ENCODE results near the gene TSEN15. TPM values are rescaled to one million over a fixed set of nuclear protein-coding genes. Genes with fewer than 3 reads are reported as not detected.

The TSEN15 gene
- total RNA-seq, 4 donors from 2014 or later = 14.8 to 24.7 (median 21.3) TPM

DNA sequence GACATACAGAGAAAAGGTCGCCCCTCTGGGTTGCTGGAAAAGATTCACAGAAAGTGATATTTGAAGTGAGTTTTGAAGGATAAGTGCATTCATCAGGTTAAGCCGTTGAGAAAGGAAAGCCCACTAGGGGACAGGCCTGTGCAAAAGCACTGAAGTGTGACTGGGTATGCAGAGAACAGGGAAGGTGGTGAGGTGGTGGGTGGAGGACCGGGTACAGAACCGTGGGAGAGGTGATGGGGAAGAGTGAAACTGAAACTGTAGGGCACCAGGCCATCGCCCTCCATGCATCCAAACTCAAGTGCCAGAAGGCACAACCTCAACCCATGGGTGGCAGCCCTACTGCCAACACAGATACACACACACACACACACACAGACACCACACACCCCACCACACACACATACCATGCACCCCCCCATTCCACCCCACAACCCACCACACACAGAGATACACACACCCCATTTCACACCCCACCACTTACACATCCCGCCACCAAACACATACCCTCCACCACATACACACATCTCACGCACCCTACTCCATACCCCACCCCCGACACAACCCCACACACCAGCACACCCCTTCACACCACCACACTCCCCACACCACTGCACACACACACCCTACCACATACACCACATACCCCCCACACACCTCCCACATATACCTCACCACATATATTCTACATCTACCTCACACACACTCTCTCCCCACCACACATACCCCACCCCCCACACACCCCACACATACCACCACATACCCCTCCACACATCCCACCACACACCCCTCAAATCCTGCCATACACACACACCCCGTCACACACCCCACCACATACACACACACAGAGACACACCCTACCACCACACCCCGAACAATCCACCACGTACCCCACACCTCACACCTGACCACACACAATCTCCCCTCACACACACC is 59.0 kb downstream of the TSEN15 start:
- Histone ChIP-seq H3K4me3 (no peak overlapping the region), H3K27me3 (no peaks in the 10 kb centered on the region), H3K4me1 (no peaks in the 10 kb centered on the region), H3K36me3 (no peaks in the 10 kb centered on the region), H3K27ac (no peak overlapping the region), H3K9me3 (no peaks in the 10 kb centered on the region)
- DNase-seq (ENCODE audit: low spot score in 2 of 2) = no peak
- TF ChIP-seq EP300 (IDR thresholded peaks at IDR 0.05) (no peak), POLR2AphosphoS5 (IDR thresholded peaks at IDR 0.05) (no peak), POLR2A (IDR thresholded peaks at IDR 0.05) (no peak)
- TF ChIP-seq, protein P1, sequence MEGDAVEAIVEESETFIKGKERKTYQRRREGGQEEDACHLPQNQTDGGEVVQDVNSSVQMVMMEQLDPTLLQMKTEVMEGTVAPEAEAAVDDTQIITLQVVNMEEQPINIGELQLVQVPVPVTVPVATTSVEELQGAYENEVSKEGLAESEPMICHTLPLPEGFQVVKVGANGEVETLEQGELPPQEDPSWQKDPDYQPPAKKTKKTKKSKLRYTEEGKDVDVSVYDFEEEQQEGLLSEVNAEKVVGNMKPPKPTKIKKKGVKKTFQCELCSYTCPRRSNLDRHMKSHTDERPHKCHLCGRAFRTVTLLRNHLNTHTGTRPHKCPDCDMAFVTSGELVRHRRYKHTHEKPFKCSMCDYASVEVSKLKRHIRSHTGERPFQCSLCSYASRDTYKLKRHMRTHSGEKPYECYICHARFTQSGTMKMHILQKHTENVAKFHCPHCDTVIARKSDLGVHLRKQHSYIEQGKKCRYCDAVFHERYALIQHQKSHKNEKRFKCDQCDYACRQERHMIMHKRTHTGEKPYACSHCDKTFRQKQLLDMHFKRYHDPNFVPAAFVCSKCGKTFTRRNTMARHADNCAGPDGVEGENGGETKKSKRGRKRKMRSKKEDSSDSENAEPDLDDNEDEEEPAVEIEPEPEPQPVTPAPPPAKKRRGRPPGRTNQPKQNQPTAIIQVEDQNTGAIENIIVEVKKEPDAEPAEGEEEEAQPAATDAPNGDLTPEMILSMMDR (IDR thresholded peaks at IDR 0.05) = no peak
- 85% methylated on average over 11 of the region's 11 CpGs for WGBS

- no peaks in the 10 kb centered on the region for H3K9me3 ChIP-seq
- H3K27me3 ChIP-seq = no peaks in the 10 kb centered on the region
- no peaks in the 10 kb centered on the region for H3K36me3 ChIP-seq
- H3K4me1 ChIP-seq = no peaks in the 10 kb centered on the region
- H3K4me3 ChIP-seq = no peak overlapping the region
- TF ChIP-seq POLR2A (IDR thresholded peaks at IDR 0.05) = no peak
- no peak for TF ChIP-seq POLR2AphosphoS5 (IDR thresholded peaks at IDR 0.05)
- TF ChIP-seq, protein P1 (IDR thresholded peaks at IDR 0.05) = no peak
- no peak for TF ChIP-seq EP300 (IDR thresholded peaks at IDR 0.05)
- H3K27ac ChIP-seq = no peak overlapping the region
- WGBS = 84% methylated on average over 2 of the region's 2 CpGs
- DNase-seq (ENCODE audit: low spot score in 2 of 2) = no peak
These were observed 60.8 kb downstream of the TSEN15 start for GRCh38 chr1:184112176-184112948.

DNA sequence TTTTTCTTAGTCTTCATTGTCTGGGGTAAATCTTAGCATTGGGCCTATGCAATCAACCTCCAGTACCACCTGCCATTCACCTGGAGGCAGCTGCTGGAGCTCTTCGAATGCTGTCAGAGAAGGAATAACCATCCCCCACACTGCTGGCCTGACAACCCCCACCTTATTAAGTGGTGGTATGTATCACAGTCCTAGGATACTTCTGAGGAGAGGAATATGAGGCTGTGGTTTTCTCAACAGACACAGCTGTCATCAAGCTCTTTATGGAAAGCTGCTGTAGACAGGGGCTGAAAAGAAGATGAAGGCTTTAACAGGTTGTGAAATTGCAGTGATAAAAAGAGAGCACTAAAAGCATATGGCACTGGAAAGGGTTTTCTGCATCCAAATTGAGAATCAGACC is 61.7 kb downstream of the TSEN15 start:
- TF ChIP-seq POLR2AphosphoS5 (IDR thresholded peaks at IDR 0.05) = no peak
- TF ChIP-seq, protein P1 (IDR thresholded peaks at IDR 0.05) = no peak
- TF ChIP-seq EP300 (IDR thresholded peaks at IDR 0.05) = no peak
- TF ChIP-seq POLR2A (IDR thresholded peaks at IDR 0.05) = no peak
- no peak for DNase-seq (ENCODE audit: low spot score in 2 of 2)
- Histone ChIP-seq H3K27ac (no peak overlapping the region), H3K36me3 (no peaks in the 10 kb centered on the region), H3K4me3 (no peak overlapping the region), H3K9me3 (no peaks in the 10 kb centered on the region), H3K4me1 (no peaks in the 10 kb centered on the region), H3K27me3 (no peaks in the 10 kb centered on the region)
- 73% methylated on average over 1 of the region's 1 CpG for WGBS

- no peak for DNase-seq (ENCODE audit: low spot score in 2 of 2)
- H3K9me3 ChIP-seq = no peaks in the 10 kb centered on the region
These were observed 63.4 kb downstream of the TSEN15 start for GRCh38 chr1:184114818-184115398.

More at GRCh38 chr1:184114818-184115398, 63.4 kb downstream of the TSEN15 start:
- Histone ChIP-seq H3K4me3 (no peak overlapping the region), H3K4me1 (no peaks in the 10 kb centered on the region), H3K27ac (no peak overlapping the region), H3K27me3 (no peaks in the 10 kb centered on the region), H3K36me3 (no peaks in the 10 kb centered on the region)
- TF ChIP-seq, protein P1 (IDR thresholded peaks at IDR 0.05) = no peak
- TF ChIP-seq POLR2A (IDR thresholded peaks at IDR 0.05) (no peak), EP300 (IDR thresholded peaks at IDR 0.05) (no peak), POLR2AphosphoS5 (IDR thresholded peaks at IDR 0.05) (no peak)

Data from suprapubic skin (tissue), 4 donors.